ENCODE results near the gene RETREG1. TPM values are rescaled to one million over a fixed set of nuclear protein-coding genes. Genes with fewer than 3 reads are reported as not detected.
A peak's percentile ranks its signal among the peaks of the same experiment; 100 is the strongest.

RETREG1 gene
- total and polyA plus RNA-seq, 7 experiments from 2014 or later, result 37.4 to 130 (median 48.6) TPM

DNA sequence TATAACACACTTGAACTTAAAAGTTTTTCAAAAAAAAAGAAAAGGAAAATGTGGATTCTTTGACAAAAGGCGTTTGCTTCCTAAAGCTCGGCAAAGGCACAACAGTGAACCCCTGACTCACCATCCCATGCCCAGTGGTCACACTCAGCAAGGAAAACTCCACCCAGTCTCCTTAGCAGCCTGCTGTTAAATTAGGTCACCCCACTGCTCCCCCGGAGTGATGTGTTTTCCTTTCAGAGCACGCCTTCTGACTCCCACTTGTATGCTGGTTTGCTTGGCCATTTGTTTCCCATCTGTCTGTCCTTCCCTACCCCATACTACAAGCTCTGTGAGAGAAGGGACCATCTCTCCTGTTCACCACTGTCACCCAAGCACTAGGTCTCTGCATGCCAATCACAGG is 23.8 kb downstream of the RETREG1 start:
- H3K36me3 Mint-ChIP-seq, result peaks cover 15 to 58% (median 31%) of the 10 kb centered on the region in 5 donors
- H3K27me3 ChIP-seq (ENCODE audit: control insufficient read depth in 2 of 2, insufficient read depth in 2 of 2, low read length in 2 of 2), result no peaks in the 10 kb centered on the region
- no peaks in the 10 kb centered on the region for H3K9me3 ChIP-seq (ENCODE audit: control insufficient read depth in 2 of 3, low read length in 3 of 3)
- H3K27ac Mint-ChIP-seq, result peak overlapping the region in 6 of 9 donors; percentile 6 to 77 (median 34)
- H3K4me1 ChIP-seq (ENCODE audit: control insufficient read depth in 2 of 2, insufficient read depth in 2 of 2, low read length in 2 of 2), result peaks cover 0 to 27% of the 10 kb centered on the region in 2 donors
- ATAC-seq (no peak), DNase-seq (no peak)
- peaks cover 0 to 7% (median 0%) of the 10 kb centered on the region in 11 donors for H3K9me3 Mint-ChIP-seq
- CTCF ChIA-PET, result interaction anchor here (0.6 kb wide), 1 partner anchor 70 kb away, joined by 3 read pairs; no protein-coding TSS in a partner anchor
- POLR2A ChIA-PET, result no interaction called here
- H3K4me1 Mint-ChIP-seq, result peaks cover 31 to 99% (median 89%) of the 10 kb centered on the region in 7 donors
- H3K27ac ChIP-seq (ENCODE audit: low read depth, low read length), result no peak overlapping the region
- no peak overlapping the region for H3K4me3 ChIP-seq (ENCODE audit: low read length)
- no peaks in the 10 kb centered on the region for H3K27me3 Mint-ChIP-seq
- peak overlapping the region in 6 of 10 donors; percentile 6 to 72 (median 52) for H3K4me3 Mint-ChIP-seq
- intact Hi-C loops (cut with micrococcal nuclease), result no loop called here
- H3K36me3 ChIP-seq (ENCODE audit: control insufficient read depth in 2 of 3, insufficient read depth in 3 of 3, low read length in 3 of 3), result peaks cover 0 to 18% (median 0%) of the 10 kb centered on the region in 3 experiments

GRCh38 chr5:16592255-16592654 is 24.5 kb downstream of the RETREG1 start:
- peaks cover 18 to 62% (median 38%) of the 10 kb centered on the region in 5 donors for H3K36me3 Mint-ChIP-seq
- H3K27ac Mint-ChIP-seq, result peak overlapping the region in 8 of 9 donors; percentile 6 to 78 (median 52)
- Histone ChIP-seq H3K4me1 (ENCODE audit: control insufficient read depth in 2 of 2, insufficient read depth in 2 of 2, low read length in 2 of 2) (peaks cover 0 to 20% of the 10 kb centered on the region in 2 donors), H3K27ac (ENCODE audit: low read depth, low read length) (no peak overlapping the region), H3K36me3 (ENCODE audit: control insufficient read depth in 2 of 3, insufficient read depth in 3 of 3, low read length in 3 of 3) (peaks cover 0 to 23% (median 0%) of the 10 kb centered on the region in 3 experiments), H3K9me3 (ENCODE audit: control insufficient read depth in 2 of 3, low read length in 3 of 3) (no peaks in the 10 kb centered on the region), H3K27me3 (ENCODE audit: control insufficient read depth in 2 of 2, insufficient read depth in 2 of 2, low read length in 2 of 2) (no peaks in the 10 kb centered on the region), H3K4me3 (ENCODE audit: low read length) (no peak overlapping the region)
- H3K27me3 Mint-ChIP-seq, result no peaks in the 10 kb centered on the region
- H3K4me1 Mint-ChIP-seq, result peaks cover 27 to 99% (median 89%) of the 10 kb centered on the region in 7 donors
- H3K9me3 Mint-ChIP-seq, result peaks cover 0 to 7% (median 0%) of the 10 kb centered on the region in 11 donors
- peak overlapping the region in 7 of 10 donors; percentile 0 to 72 (median 50) for H3K4me3 Mint-ChIP-seq
- POLR2A ChIA-PET, result interaction anchor here (0.6 kb wide), 1 partner anchor 34 kb away, joined by 3 read pairs; no protein-coding TSS in a partner anchor
- intact Hi-C loops (cut with micrococcal nuclease), result no loop called here
- DNase-seq (no peak), ATAC-seq (no peak)
- CTCF ChIA-PET, result no interaction called here

- peak overlapping the region in 7 of 9 donors; percentile 6 to 83 (median 53) for H3K27ac Mint-ChIP-seq
Observed at GRCh38 chr5:16590685-16591084, 26.1 kb downstream of the RETREG1 start.

DNA sequence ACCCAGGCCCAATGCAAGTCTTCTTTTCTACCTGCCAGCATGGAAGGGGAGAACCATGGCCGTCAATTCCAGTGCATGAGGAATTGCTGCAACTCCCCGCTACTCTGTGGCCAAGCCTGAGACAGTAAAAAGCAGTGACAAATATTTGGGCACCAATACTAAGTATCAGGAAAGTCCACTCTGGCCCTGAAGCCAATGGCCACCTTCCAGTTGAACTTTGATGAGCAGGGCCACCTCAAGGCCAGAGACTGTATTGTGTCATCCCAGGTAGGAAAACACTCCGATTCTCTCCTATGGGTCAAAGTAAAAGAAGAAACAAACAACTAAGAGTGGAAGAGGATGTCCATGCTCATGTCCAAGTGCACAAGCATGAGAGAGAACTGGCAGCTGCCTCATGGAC is 27.1 kb downstream of the RETREG1 start:
- peaks cover 0 to 7% (median 0%) of the 10 kb centered on the region in 11 donors for H3K9me3 Mint-ChIP-seq
- H3K36me3 Mint-ChIP-seq, result peaks cover 19 to 72% (median 48%) of the 10 kb centered on the region in 5 donors
- Histone ChIP-seq H3K4me1 (ENCODE audit: control insufficient read depth in 2 of 2, insufficient read depth in 2 of 2, low read length in 2 of 2) (peaks cover 0 to 11% of the 10 kb centered on the region in 2 donors), H3K4me3 (ENCODE audit: low read length) (no peak overlapping the region), H3K27me3 (ENCODE audit: control insufficient read depth in 2 of 2, insufficient read depth in 2 of 2, low read length in 2 of 2) (no peaks in the 10 kb centered on the region), H3K9me3 (ENCODE audit: control insufficient read depth in 2 of 3, low read length in 3 of 3) (no peaks in the 10 kb centered on the region), H3K27ac (ENCODE audit: low read depth, low read length) (no peak overlapping the region), H3K36me3 (ENCODE audit: control insufficient read depth in 2 of 3, insufficient read depth in 3 of 3, low read length in 3 of 3) (peaks cover 0 to 29% (median 0%) of the 10 kb centered on the region in 3 experiments)
- ATAC-seq, result no peak
- POLR2A ChIA-PET, result no interaction called here
- peaks cover 29 to 99% (median 88%) of the 10 kb centered on the region in 7 donors for H3K4me1 Mint-ChIP-seq
- H3K4me3 Mint-ChIP-seq, result peak overlapping the region in 2 of 10 donors; percentile 45 to 53
- H3K27ac Mint-ChIP-seq, result peak overlapping the region in 4 of 9 donors; percentile 10 to 43 (median 28)
- DNase-seq, result no peak
- intact Hi-C loops (cut with micrococcal nuclease), result no loop called here
- H3K27me3 Mint-ChIP-seq, result no peaks in the 10 kb centered on the region
- CTCF ChIA-PET, result no interaction called here

More at GRCh38 chr5:16590685-16591084, 26.1 kb downstream of the RETREG1 start:
- Histone ChIP-seq H3K27me3 (ENCODE audit: control insufficient read depth in 2 of 2, insufficient read depth in 2 of 2, low read length in 2 of 2) (no peaks in the 10 kb centered on the region), H3K27ac (ENCODE audit: low read depth, low read length) (no peak overlapping the region), H3K9me3 (ENCODE audit: control insufficient read depth in 2 of 3, low read length in 3 of 3) (no peaks in the 10 kb centered on the region), H3K36me3 (ENCODE audit: control insufficient read depth in 2 of 3, insufficient read depth in 3 of 3, low read length in 3 of 3) (peaks cover 0 to 29% (median 0%) of the 10 kb centered on the region in 3 experiments), H3K4me3 (ENCODE audit: low read length) (no peak overlapping the region), H3K4me1 (ENCODE audit: control insufficient read depth in 2 of 2, insufficient read depth in 2 of 2, low read length in 2 of 2) (peaks cover 0 to 11% of the 10 kb centered on the region in 2 donors)
- H3K4me1 Mint-ChIP-seq, result peaks cover 28 to 99% (median 88%) of the 10 kb centered on the region in 7 donors
- ATAC-seq, result no peak
- POLR2A ChIA-PET, result no interaction called here
- no peaks in the 10 kb centered on the region for H3K27me3 Mint-ChIP-seq
- CTCF ChIA-PET, result no interaction called here
- H3K9me3 Mint-ChIP-seq, result peaks cover 0 to 7% (median 0%) of the 10 kb centered on the region in 11 donors
- intact Hi-C loops (cut with micrococcal nuclease), result no loop called here
- H3K4me3 Mint-ChIP-seq, result peak overlapping the region in 3 of 10 donors; percentile 35 to 72 (median 69)
- no peak for DNase-seq
- peaks cover 19 to 72% (median 51%) of the 10 kb centered on the region in 5 donors for H3K36me3 Mint-ChIP-seq

- ChIA-PET CTCF (interaction anchor here (1.3 kb wide), 1 partner anchor 78 kb away, joined by 3 read pairs; no protein-coding TSS in a partner anchor), POLR2A (no interaction called here)
- H3K9me3 ChIP-seq (ENCODE audit: control insufficient read depth in 2 of 3, low read length in 3 of 3), result no peaks in the 10 kb centered on the region
- intact Hi-C loops (cut with micrococcal nuclease), result no loop called here
- H3K36me3 Mint-ChIP-seq, result peaks cover 15 to 74% (median 45%) of the 10 kb centered on the region in 5 donors
- no peak overlapping the region for H3K4me3 ChIP-seq (ENCODE audit: low read length)
- ATAC-seq, result no peak
- H3K36me3 ChIP-seq (ENCODE audit: control insufficient read depth in 2 of 3, insufficient read depth in 3 of 3, low read length in 3 of 3), result peaks cover 0 to 29% (median 0%) of the 10 kb centered on the region in 3 experiments
- peaks cover 0 to 7% (median 0%) of the 10 kb centered on the region in 11 donors for H3K9me3 Mint-ChIP-seq
- no peaks in the 10 kb centered on the region for H3K27me3 ChIP-seq (ENCODE audit: control insufficient read depth in 2 of 2, insufficient read depth in 2 of 2, low read length in 2 of 2)
- DNase-seq, result no peak
- H3K4me3 Mint-ChIP-seq, result peak overlapping the region in 1 of 10 donors; percentile 51
- peak overlapping the region in 8 of 9 donors; percentile 20 to 74 (median 46) for H3K27ac Mint-ChIP-seq
- peaks cover 30 to 99% (median 90%) of the 10 kb centered on the region in 7 donors for H3K4me1 Mint-ChIP-seq
- H3K27ac ChIP-seq (ENCODE audit: low read depth, low read length), result no peak overlapping the region
- H3K27me3 Mint-ChIP-seq, result no peaks in the 10 kb centered on the region
- H3K4me1 ChIP-seq (ENCODE audit: control insufficient read depth in 2 of 2, insufficient read depth in 2 of 2, low read length in 2 of 2), result peaks cover 0 to 8% of the 10 kb centered on the region in 2 donors
Observed at GRCh38 chr5:16588434-16589214, 28.2 kb downstream of the RETREG1 start.

DNA sequence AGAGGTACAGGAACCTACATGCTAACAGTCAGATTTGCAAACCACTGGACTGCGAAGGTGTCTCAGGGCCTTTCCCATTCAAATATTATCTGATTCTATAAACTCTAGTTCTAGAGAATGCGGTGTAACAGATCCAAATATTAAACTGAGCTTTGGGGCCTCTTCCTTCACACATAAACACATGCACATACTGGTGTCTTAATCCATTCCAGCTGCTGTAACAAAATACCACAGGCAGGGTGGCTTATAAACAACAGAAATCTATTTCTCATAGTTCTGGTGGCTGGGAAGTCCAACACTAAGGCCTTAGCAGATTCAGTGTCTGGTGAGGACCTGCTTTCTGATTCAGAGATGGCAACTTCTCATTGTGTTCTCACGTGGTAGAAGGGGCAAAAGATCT is 30.2 kb downstream of the RETREG1 start:
- no peak overlapping the region for H3K4me3 ChIP-seq (ENCODE audit: low read length)
- peak overlapping the region in 1 of 10 donors; percentile 1 for H3K4me3 Mint-ChIP-seq
- H3K27me3 ChIP-seq (ENCODE audit: control insufficient read depth in 2 of 2, insufficient read depth in 2 of 2, low read length in 2 of 2), result no peaks in the 10 kb centered on the region
- H3K4me1 ChIP-seq (ENCODE audit: control insufficient read depth in 2 of 2, insufficient read depth in 2 of 2, low read length in 2 of 2), result no peaks in the 10 kb centered on the region
- ChIA-PET POLR2A (interaction anchor here (0.5 kb wide), 1 partner anchor 30 kb away, joined by 3 read pairs; the partner anchor contains the start of gene RETREG1), CTCF (interaction anchor here (1.4 kb wide), 1 partner anchor 9 kb away, joined by 3 read pairs; no protein-coding TSS in a partner anchor)
- no peak overlapping the region for H3K27ac ChIP-seq (ENCODE audit: low read depth, low read length)
- H3K36me3 ChIP-seq (ENCODE audit: control insufficient read depth in 2 of 3, insufficient read depth in 3 of 3, low read length in 3 of 3), result peaks cover 0 to 29% (median 0%) of the 10 kb centered on the region in 3 experiments
- H3K9me3 ChIP-seq (ENCODE audit: control insufficient read depth in 2 of 3, low read length in 3 of 3), result no peaks in the 10 kb centered on the region
- no peaks in the 10 kb centered on the region for H3K27me3 Mint-ChIP-seq
- no peak for ATAC-seq
- intact Hi-C loops (cut with micrococcal nuclease), result no loop called here
- H3K9me3 Mint-ChIP-seq, result peaks cover 0 to 7% (median 0%) of the 10 kb centered on the region in 11 donors
- H3K36me3 Mint-ChIP-seq, result peaks cover 14 to 63% (median 43%) of the 10 kb centered on the region in 5 donors
- peaks cover 20 to 91% (median 76%) of the 10 kb centered on the region in 7 donors for H3K4me1 Mint-ChIP-seq
- no peak for DNase-seq
- H3K27ac Mint-ChIP-seq, result peak overlapping the region in 3 of 9 donors; percentile 42 to 64 (median 58)
